DLD1 (cell line): ENCODE results near the gene MINDY3.
"Not testable (repeated sequence)": the region's sequence is repeated elsewhere in the genome, so short reads cannot be mapped to it uniquely, and the experiment has no call there.

ENCODE experiments used
- in situ Hi-C: cut with HindIII; loops from 2 replicates; pipeline ENCODE4 v1.10.0; 2017; ENCODE audit warnings: low sequenced_read_pairs

MINDY3 gene

DNA sequence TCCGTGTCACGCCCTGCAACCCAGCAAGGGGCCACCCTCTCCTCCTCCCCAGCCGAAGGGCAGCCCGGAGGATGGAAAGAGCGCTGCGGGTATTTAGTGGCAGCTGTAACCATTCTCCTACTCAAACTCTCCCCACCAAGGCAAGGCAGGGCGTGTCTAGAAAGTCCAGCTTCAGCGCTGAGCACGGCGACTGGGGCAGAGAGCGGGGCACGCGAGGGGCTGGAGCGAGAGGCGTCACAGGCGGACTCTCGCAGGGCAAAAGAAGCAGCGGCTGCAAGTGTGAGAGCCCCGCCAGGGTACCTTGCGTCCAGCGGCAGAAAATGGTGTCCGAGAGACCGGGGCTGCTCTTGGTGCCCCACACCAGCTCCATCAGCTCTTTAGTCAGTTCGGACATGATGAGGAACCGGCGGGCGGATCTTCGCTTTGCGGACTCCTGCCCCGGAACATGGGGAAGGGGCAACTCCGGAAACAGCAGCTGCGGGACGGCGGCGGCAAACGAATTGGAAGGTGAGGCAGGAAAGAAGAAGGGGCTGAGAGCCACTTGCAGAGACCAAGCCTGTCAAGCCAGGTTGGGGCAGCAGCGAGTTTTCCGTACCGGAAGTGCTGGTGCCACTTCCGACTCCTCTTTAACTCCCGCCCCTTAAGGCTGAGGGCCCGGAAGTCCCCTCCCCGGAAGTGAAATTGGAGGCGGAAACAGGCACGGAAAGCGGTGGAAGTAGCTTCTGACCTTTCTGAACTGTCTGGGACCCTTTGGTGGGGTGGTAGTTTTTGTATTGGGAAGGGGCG lies at the start of gene MINDY3:
TSS of gene MINDY3 (minus strand) at position 602 of the 786 bp plus-strand sequence. CDS start at position 394, 208 bp downstream.
- in situ Hi-C loops = no loop called here

DNA sequence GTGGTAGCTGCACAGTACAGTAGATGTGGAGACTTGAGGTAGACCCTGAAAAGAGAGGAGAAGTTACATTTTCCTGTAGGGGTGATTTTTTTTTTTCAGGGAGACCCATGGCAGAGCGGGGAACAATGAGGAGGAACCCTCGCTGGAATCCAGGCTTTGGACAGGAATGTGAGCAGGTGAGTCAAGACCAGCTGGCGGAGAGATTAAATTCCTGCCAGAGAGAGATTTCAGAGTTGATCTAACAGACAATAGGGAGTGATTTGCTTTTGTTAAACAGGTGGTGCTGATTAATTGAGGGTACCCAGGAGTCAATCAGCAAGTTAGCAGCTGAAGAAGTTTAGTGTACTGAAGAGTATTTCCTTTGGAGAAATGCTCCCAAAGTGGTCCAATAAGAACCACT lies 41.6 kb upstream of the MINDY3 start:
- in situ Hi-C loops = no loop called here

DNA sequence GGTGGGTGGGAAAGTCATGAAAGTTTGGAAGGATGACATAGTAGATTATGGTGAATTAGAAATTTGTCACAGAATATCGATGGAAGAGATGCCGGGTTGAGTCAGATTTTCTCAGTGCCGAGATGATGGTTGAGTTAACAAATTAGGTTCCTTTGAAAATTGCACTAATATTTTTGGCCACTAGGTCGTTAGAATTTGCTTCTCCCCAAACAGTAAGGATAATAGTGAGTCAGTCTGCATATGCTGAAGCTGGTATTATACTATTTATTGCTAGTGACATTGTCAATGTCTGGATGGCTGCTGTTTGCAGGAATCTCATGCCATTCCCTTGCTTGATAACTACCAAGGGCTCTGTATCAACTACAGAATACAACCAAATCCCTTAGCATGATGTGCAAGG lies 37.7 kb upstream of the MINDY3 start:
- in situ Hi-C loops = no loop called here

DNA sequence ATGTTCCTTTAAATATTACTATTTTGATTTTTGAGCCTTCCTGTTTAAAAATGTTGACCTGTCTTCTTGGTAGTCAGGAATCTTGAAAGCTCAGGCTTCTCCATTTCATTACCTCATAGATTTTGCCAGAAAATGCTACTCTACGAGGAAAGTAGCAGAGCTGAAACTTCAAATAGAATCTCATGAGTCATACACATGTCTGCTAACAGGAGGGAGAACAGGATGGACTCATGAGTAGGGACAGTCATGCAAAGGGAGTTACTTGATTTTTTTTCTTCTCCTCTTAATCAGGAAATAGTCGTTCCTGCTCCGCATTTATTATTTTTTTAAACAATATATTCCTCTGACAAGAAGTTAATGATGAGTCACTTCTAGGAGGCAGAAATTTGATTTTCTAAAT lies 37.0 kb upstream of the MINDY3 start:
- in situ Hi-C loops = no loop called here

DNA sequence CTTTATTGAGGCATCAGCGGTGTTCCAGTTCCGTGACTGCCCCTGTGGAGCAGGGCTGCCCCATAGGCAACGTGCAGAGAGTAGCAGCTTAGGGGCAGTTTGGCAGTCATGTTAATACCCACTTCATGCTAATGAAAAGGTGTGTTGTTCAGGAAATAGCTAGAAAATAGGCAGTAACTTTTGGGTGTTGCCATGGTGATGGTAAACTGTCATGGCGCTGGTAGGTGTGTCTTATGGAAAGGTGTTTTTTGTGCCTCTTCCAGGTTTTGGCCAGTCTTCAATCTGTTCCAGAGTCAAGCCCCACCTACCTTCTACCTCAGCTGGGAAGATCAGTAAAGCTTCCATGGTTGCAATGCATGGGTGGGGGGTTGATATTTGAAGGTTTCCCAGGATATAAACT lies 36.3 kb upstream of the MINDY3 start:
- in situ Hi-C loops = no loop called here

DNA sequence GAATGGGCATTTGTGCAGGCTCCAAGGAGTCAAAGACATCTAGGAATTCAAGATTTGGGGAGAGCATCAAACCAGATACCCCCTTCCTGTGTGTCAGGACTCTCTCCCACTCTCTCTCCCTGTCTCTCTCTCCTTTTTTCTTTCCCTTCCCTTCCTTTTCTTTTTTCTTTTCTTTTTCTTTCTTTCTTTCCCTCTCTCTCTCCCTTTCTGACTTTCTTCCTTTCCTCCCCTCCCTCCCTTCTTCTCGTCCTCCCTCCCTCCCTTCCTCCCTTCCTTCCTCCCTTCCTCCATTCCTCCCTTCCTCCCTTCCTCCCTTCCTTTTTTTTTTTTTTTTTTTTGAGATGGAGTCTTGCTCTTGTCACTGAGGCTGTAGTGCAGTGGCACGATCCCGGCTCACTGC lies 24.1 kb upstream of the MINDY3 start:
- in situ Hi-C loops = no loop called here

DNA sequence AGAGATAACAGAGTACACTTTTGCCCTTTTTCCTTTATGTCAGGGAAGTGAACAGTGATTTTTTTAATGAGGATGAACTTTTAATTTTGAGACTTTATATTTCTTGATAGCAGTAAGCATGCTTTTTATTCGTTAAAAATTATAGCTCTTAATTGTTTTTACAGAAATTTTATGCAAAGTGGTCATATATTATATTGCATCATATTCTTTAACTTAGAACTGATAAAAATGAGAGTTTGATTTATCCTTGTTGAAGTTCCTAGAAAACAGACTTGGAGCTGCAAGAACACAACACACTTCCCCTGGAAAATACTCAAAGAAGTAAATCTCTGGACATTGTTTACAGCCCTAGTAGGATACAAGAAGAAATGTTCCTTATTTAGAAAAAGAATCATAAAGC lies 21.2 kb upstream of the MINDY3 start:
- in situ Hi-C loops = no loop called here

DNA sequence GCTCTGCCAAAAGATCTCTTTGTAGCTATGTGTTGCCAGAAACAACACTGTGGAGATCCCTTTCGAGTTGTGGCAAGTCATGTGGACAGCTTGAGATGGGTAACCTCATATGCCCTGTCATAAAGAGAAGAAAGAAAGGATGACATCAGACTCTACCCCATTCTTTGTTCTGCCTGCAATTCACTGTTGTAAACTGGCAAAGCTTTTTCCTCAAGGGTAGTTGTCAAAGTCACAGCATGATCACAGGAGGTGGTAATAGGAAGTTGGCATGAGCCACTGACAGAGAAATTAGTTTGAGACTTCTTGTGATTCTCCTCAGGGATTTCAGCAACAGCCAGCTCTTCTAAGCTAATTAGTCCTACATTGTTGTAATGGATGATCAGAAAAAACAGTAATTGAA lies 19.4 kb upstream of the MINDY3 start:
- in situ Hi-C loops = no loop called here

DNA sequence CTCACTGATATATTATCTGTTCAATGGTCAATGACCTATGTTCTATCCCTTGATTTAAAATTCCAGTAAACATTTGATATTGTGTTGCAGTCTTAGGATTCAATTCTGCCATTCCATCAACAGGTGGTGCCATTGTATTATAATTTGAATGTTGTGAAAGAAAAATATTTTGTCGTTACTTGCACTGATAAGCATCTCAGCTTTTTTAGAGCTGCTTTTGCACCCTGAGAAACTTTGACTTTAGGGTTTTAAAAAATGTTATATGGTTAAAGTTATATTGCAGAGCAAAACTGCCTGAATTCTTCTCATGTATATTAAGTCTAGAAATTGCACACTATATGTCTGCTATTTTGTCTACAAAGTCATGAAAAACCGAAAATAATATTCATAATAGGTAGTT lies 18.8 kb upstream of the MINDY3 start:
- in situ Hi-C loops = no loop called here

DNA sequence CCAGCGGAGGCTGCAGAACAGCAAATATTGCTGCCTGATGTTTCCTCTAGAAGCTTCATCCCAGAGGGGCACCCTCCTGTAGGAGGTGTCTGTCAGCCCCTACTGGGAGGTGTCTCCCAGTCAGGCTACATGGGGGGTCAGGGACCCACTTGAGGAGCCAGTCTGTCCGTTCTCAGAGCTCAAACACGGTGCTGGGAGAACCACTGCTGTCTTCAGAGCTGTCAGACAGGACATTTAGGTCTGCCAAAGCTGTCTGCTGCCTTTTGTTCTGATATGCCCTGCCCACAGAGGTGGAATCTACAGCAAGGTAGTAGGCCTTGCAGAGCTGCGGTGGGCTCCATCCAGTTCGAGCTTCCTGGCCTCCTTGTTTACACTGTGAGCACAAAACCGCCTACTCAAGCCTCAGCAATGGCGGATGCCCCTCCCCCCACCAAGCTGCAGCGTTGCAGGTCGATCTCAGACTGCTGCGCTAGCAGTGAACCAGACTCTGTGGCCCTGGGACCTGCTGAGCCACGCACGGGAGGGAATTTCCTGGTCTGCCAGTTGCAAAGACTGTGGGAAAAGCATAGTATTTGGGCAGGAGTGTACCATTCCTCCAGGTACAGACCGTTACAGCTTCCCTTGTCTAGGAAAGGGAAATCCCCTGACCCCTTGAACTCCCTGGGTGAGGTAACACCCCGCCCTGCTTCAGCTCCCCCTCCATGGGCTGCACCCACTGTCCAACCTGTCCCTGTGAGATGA lies 17.7 kb upstream of the MINDY3 start:
- in situ Hi-C loops = no loop called here

DNA sequence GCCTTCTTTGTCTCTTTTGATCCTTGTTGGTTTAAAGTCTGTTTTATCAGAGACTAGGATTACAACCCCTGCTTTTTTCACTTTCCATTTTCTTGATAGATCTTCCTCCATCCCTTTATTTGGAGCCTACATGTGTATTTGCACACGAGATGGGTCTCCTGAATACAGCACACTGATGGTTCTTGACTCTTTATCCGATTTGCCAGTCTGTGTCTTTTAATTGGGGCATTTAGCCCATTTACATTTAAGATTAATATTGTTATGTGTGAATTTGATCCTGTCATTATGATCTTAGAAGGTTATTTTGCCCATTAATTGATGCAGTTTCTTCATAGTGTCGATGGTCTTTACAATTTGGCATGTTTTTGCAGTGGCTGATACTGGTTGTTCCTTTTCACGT lies 16.0 kb upstream of the MINDY3 start:
- in situ Hi-C loops = not testable (repeated sequence)

DNA sequence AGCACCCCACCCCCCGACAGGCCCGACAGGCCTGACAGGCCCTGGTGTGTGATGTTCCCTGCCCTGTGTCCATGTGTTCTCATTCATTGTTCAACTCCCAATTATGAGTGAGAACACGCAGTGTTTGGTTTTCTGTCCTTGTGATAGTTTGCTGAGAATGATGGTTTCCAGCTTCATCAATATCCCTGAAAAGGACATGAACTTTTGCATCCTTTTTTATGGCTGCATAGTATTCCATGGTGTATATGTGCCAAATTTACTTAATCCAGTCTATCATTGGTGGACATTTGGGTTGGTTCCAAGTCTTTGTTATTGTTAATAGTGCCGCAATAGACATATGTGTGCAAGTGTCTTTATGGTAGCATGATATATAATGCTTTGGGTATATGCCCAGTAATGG lies 12.3 kb upstream of the MINDY3 start:
- in situ Hi-C loops = not testable (repeated sequence)

DNA sequence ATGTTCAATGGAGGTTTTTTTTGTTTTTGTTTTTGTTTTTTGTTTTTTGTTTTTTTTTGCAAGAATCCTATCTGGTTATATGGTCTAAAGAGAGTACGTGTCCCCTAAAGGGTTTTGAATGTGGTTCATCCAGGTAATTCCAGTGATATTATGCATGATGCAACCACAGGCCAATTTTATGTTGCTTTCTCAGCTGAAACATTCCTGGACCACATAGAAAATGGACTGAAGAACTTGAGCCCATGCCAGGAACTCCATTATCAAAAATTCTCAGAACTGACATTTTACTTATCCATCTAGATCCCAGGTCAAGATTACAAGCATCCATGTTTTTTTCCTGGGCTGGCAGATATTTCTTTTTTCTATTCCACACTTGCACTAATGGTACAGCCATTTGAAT lies 11.5 kb upstream of the MINDY3 start:
- in situ Hi-C loops = no loop called here

DNA sequence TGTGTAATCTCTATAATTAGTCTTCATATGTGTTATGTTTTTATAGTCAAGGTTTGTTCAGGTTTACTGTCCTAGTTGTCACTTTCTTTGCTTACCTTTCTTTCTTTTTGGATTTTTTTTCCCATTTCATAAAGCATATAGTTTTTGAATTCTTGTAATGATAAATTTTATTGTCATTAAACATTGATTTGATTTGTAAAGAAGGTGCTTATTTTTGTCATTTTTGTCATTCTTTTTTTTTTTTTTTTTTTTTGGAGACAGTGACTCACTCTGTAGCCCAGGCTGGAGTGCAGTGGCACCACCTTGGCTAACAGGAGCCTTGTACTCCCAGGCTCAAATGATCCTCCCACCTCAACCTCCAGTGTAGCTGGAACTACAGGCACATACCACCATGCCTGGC lies 9.6 kb upstream of the MINDY3 start:
- in situ Hi-C loops = no loop called here

DNA sequence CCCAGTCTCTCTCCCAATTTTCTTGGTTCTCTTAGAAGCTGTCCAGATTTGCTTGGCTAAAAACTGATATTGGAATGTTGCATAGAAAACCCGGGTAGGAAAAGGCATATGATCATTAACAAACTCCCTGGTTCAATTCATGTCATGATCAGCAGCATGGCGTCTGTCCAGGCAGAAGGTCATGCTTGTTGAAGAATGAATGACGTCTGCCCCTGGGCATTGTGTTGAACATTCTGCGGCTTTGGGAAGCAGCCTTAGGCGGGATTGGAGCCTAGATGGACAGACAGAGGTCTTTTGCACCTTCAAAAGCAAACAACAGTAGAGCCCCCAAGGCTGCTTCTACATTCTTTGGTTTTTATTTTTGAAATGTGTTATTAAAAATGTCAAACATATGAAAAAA lies 7.7 kb upstream of the MINDY3 start:
- in situ Hi-C loops = no loop called here

DNA sequence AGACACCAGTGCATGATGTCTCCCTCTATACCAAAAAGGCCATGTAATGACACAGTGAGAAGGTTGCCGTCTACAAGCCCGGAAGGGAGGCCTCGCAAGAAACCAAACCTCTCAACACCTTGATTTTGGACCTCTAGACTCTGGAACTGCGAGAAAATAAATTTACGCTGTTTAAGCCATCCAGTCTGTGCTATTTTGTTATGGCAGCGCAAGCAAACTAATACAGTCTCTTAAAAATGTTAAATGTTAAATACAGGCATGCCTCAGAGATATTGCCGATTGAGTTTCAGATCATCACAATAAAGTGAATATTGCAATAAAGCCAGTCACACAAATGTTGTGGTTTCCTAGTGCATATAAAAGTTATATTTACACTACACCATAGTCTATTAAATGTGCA lies 5.0 kb upstream of the MINDY3 start:
- in situ Hi-C loops = no loop called here

DNA sequence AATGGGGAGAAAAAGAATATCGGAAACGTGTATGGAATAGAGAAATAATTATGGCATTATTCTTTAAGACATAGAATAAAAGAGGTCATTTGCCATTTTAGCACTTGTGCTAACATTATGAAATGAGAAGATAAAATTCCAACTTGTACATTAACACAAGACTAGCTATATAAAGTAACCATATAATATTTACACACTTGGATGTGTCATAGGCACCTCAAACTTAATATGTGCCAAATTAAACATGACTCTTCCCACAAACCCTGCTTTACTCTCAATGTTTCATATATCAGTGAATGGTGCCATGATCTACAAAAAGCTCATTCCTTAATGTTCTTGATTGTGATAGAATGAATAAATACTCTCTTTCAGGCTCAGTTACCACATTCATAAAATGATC lies 4.1 kb upstream of the MINDY3 start:
- in situ Hi-C loops = no loop called here

DNA sequence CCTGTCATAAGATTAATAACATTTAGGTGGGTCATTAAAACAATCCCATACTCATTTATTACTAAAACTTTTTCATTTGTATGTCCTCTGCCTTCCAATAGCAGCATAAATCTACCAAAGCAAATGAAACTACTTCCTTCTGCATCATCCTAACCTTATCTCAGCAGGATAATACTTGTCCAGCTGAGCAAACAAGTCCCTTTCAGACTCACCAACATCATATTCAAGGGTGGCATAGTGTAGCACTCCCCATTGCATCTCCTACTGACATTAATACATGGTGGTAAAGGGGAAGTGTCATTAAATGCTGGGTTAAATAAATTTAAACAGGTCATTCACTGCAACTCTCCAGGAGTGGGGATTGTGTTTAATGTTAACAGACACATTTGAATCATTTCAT lies 3.4 kb upstream of the MINDY3 start:
- in situ Hi-C loops = no loop called here

DNA sequence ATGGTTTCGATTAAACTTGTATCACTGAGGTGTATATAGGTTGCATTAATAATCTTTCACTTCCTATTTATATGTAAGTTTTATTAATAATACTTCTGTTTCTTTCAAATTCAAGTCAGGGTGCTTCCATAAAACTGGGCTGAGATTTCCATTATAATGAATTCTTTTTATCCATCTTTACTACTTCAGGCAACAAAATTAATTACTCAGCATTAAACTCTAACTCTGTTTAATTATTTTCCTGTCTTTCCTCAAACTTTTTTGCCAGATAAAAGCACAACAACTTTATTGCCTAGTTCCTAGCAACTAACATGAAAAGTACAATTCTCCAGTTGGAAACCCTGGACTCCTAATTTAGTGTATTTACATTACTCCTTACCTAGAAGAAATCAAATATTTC lies 3.0 kb upstream of the MINDY3 start:
- in situ Hi-C loops = no loop called here

DNA sequence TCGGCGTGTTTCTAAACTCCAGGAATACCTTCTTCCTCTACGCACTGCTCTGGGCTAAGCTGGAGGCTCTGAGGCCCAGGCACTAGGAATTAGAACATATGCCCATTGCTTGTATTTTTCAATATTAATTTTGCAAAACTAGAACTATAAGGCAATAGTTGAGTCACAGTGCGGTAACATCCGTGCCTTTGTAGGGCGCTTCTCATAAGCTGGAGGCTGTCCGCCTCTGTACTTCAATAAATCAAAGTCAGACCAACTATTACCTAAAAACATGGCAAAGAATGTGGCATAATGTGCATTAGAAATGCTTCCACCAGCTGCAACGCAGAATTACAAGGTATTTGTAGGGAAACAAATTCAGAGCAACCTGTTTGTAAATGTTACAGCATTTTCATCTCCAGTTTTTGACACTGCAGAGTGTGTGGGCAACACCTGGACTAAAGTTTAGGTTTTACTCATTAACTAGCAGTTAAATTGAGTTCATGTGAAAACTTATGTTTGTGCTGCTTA lies 440 bp upstream of the MINDY3 start:
- in situ Hi-C loops = no loop called here

DNA sequence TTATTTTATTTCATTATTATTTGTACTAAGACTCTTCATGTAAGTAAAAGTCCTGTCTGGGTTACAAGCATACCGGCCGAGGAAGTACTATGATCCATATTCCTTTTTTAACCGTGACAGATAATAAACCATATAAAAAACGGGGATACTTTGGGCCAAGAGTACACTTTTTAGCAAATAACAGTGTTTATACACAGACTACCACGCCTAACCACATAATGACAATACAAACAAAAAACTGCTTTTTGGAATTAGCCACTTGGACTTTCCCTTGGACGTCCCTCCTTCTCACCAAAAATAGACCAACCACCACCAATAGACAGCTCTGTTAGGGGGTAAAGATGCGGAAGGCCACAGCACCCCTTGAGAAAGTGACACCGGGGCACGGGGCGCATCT lies 800 bp downstream of the MINDY3 start:
- in situ Hi-C loops = no loop called here

DNA sequence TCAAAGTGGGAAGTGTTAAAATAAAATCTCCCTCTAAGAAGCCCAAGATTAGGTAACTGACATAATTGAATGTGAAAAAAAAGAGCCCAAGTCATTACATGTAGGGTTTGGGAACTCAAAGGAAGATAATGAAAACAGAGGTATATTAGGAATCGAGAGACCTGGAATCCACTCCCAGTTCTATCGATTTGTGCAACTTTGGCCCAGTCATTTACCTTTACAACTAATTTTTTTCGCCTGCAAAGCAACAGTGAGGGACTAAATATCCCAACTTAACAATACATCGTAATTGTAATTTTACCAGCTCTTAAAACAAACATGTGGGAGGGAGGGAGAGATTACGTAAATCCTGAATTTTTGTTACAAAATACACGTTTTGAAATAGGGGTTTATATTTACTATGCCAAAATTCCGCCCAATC lies 1.4 kb downstream of the MINDY3 start:
- in situ Hi-C loops = no loop called here
